ENCODE data around the gene STK35. TPM values are rescaled to one million over a fixed set of nuclear protein-coding genes. Genes with fewer than 3 reads are reported as not detected.
A peak's percentile ranks its signal among the peaks of the same experiment; 100 is the strongest.

Gene STK35
- total and polyA plus RNA-seq, 9 of the 15 experiments (the other 6 are each of a cell fraction or from before 2014, with no cell fraction given), result 1.0 to 11.0 (median 6.3) TPM

DNA sequence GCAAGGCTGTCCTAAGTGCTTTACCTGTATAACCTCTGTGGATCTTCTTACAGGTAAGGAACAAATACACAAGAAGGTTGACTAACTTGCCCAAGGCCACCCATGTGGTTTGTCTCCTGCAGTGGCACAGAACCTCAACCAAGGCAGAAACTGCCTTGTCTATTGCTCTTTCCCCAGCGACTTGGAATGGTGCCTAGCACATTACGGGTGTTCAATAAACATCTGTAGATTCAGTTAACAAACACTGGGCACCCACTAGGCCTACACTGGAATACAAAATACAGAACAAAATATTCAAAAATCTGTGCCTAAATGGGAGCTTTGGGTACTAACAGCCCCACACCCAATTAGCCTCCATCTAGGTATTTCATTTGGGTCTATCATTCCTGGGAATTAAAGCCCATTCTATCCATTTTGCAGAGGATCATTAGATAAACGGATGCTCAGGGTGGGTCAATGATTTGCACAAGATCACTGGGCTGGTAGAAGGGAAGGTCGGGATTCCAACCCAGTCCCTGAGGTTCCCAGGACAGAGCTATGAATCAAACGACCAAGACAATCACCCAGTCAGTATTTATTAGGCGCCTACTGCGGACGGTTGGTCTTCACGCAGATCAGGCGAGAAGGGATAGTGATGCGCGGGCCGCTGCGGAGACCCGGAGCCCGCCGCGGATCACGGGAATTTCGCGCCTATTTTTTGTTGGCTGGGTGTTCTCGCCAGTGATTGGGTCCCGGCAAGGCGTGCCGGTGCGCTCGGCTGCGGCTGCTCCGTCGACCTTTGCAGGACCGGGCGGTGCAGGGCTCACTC, at the start of gene STK35 (continued):
- TF ChIP-seq, protein P1, sequence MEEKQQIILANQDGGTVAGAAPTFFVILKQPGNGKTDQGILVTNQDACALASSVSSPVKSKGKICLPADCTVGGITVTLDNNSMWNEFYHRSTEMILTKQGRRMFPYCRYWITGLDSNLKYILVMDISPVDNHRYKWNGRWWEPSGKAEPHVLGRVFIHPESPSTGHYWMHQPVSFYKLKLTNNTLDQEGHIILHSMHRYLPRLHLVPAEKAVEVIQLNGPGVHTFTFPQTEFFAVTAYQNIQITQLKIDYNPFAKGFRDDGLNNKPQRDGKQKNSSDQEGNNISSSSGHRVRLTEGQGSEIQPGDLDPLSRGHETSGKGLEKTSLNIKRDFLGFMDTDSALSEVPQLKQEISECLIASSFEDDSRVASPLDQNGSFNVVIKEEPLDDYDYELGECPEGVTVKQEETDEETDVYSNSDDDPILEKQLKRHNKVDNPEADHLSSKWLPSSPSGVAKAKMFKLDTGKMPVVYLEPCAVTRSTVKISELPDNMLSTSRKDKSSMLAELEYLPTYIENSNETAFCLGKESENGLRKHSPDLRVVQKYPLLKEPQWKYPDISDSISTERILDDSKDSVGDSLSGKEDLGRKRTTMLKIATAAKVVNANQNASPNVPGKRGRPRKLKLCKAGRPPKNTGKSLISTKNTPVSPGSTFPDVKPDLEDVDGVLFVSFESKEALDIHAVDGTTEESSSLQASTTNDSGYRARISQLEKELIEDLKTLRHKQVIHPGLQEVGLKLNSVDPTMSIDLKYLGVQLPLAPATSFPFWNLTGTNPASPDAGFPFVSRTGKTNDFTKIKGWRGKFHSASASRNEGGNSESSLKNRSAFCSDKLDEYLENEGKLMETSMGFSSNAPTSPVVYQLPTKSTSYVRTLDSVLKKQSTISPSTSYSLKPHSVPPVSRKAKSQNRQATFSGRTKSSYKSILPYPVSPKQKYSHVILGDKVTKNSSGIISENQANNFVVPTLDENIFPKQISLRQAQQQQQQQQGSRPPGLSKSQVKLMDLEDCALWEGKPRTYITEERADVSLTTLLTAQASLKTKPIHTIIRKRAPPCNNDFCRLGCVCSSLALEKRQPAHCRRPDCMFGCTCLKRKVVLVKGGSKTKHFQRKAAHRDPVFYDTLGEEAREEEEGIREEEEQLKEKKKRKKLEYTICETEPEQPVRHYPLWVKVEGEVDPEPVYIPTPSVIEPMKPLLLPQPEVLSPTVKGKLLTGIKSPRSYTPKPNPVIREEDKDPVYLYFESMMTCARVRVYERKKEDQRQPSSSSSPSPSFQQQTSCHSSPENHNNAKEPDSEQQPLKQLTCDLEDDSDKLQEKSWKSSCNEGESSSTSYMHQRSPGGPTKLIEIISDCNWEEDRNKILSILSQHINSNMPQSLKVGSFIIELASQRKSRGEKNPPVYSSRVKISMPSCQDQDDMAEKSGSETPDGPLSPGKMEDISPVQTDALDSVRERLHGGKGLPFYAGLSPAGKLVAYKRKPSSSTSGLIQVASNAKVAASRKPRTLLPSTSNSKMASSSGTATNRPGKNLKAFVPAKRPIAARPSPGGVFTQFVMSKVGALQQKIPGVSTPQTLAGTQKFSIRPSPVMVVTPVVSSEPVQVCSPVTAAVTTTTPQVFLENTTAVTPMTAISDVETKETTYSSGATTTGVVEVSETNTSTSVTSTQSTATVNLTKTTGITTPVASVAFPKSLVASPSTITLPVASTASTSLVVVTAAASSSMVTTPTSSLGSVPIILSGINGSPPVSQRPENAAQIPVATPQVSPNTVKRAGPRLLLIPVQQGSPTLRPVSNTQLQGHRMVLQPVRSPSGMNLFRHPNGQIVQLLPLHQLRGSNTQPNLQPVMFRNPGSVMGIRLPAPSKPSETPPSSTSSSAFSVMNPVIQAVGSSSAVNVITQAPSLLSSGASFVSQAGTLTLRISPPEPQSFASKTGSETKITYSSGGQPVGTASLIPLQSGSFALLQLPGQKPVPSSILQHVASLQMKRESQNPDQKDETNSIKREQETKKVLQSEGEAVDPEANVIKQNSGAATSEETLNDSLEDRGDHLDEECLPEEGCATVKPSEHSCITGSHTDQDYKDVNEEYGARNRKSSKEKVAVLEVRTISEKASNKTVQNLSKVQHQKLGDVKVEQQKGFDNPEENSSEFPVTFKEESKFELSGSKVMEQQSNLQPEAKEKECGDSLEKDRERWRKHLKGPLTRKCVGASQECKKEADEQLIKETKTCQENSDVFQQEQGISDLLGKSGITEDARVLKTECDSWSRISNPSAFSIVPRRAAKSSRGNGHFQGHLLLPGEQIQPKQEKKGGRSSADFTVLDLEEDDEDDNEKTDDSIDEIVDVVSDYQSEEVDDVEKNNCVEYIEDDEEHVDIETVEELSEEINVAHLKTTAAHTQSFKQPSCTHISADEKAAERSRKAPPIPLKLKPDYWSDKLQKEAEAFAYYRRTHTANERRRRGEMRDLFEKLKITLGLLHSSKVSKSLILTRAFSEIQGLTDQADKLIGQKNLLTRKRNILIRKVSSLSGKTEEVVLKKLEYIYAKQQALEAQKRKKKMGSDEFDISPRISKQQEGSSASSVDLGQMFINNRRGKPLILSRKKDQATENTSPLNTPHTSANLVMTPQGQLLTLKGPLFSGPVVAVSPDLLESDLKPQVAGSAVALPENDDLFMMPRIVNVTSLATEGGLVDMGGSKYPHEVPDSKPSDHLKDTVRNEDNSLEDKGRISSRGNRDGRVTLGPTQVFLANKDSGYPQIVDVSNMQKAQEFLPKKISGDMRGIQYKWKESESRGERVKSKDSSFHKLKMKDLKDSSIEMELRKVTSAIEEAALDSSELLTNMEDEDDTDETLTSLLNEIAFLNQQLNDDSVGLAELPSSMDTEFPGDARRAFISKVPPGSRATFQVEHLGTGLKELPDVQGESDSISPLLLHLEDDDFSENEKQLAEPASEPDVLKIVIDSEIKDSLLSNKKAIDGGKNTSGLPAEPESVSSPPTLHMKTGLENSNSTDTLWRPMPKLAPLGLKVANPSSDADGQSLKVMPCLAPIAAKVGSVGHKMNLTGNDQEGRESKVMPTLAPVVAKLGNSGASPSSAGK (IDR thresholded peaks at IDR 0.05), result peak; percentile 52; the same call in 1 of the 2 replicates
- TF ChIP-seq SUPT5H (IDR thresholded peaks at IDR 0.05), result no peak
- TF ChIP-seq, protein P2, sequence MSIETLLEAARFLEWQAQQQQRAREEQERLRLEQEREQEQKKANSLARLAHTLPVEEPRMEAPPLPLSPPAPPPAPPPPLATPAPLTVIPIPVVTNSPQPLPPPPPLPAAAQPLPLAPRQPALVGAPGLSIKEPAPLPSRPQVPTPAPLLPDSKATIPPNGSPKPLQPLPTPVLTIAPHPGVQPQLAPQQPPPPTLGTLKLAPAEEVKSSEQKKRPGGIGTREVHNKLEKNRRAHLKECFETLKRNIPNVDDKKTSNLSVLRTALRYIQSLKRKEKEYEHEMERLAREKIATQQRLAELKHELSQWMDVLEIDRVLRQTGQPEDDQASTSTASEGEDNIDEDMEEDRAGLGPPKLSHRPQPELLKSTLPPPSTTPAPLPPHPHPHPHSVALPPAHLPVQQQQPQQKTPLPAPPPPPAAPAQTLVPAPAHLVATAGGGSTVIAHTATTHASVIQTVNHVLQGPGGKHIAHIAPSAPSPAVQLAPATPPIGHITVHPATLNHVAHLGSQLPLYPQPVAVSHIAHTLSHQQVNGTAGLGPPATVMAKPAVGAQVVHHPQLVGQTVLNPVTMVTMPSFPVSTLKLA (conservative IDR thresholded peaks at IDR 0.05), result no peak
- no peak for TF ChIP-seq PHB (CRISPR knock-in tag; IDR thresholded peaks at IDR 0.05)
- TF ChIP-seq, protein P3, sequence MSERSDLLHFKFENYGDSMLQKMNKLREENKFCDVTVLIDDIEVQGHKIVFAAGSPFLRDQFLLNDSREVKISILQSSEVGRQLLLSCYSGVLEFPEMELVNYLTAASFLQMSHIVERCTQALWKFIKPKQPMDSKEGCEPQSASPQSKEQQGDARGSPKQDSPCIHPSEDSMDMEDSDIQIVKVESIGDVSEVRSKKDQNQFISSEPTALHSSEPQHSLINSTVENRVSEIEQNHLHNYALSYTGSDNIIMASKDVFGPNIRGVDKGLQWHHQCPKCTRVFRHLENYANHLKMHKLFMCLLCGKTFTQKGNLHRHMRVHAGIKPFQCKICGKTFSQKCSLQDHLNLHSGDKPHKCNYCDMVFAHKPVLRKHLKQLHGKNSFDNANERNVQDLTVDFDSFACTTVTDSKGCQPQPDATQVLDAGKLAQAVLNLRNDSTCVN (CRISPR knock-in tag; IDR thresholded peaks at IDR 0.05), result no peak
- TF ChIP-seq ZC3H4 (CRISPR knock-in tag; IDR thresholded peaks at IDR 0.05; ENCODE audit: borderline replicate concordance), result 0 out of 2 replicates have a peak, but pooled peaks have one; percentile 7
- TF ChIP-seq, protein P4, sequence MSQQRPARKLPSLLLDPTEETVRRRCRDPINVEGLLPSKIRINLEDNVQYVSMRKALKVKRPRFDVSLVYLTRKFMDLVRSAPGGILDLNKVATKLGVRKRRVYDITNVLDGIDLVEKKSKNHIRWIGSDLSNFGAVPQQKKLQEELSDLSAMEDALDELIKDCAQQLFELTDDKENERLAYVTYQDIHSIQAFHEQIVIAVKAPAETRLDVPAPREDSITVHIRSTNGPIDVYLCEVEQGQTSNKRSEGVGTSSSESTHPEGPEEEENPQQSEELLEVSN (IDR thresholded peaks at IDR 0.05; ENCODE audit: borderline replicate concordance in 1 of 2, extremely low read depth in 1 of 2, insufficient read depth in 1 of 2, insufficient read length in 1 of 2, low read depth in 1 of 2, low read length in 1 of 2, poor library complexity in 1 of 2, severe bottlenecking in 1 of 2), result peak in 1 of 2 experiments; percentile 23
- no peak for TF ChIP-seq SRSF1 (IDR thresholded peaks at IDR 0.05; ENCODE audit: low read depth, low read length)
